H9 (cell line): ENCODE results near the gene DSCAM. TPM values are rescaled to one million over a fixed set of nuclear protein-coding genes. Genes with fewer than 3 reads are reported as not detected.

Source experiments
- DNase-seq: peaks from one replicate; pipeline ENCODE4 v3.0.0-alpha.2; 2017
- H2AFZ ChIP-seq: one replicate; pipeline ENCODE4 v1.6.1; 2013; ENCODE audit warnings: mild to moderate bottlenecking, low read length, control low read depth, moderate library complexity
- H2AK5ac ChIP-seq: 2 replicates; pipeline ENCODE4 v1.6.1; 2013; ENCODE audit warnings: low read length, control low read depth, mixed read lengths; ENCODE audit not compliant: insufficient read length
- H2BK120ac ChIP-seq: one replicate; pipeline ENCODE4 v1.6.1; 2013; ENCODE audit warnings: low read depth, mild to moderate bottlenecking, low read length, control low read depth, inconsistent platforms; ENCODE audit not compliant: poor library complexity, severe bottlenecking
- H2BK12ac ChIP-seq: 2 replicates; pipeline ENCODE4 v1.6.1; 2013; ENCODE audit warnings: low read length, control low read depth, mixed read lengths, low read depth; ENCODE audit not compliant: insufficient read length
- H2BK15ac ChIP-seq: 2 replicates; pipeline ENCODE4 v1.6.1; 2013; ENCODE audit warnings: low read depth, low read length, control low read depth
- H2BK20ac ChIP-seq: one replicate; pipeline ENCODE4 v1.6.1; 2013; ENCODE audit warnings: low read depth, mild to moderate bottlenecking, low read length, control low read depth, inconsistent platforms; ENCODE audit not compliant: poor library complexity, severe bottlenecking
- H2BK5ac ChIP-seq: 2 replicates; pipeline ENCODE4 v1.6.1; 2013; ENCODE audit warnings: low read length, control low read depth, mixed read lengths; ENCODE audit not compliant: insufficient read length
- H3K14ac ChIP-seq: 2 replicates; pipeline ENCODE4 v1.6.1; 2013; ENCODE audit warnings: low read length, control low read depth; ENCODE audit not compliant: insufficient read depth
- H3K18ac ChIP-seq: 2 replicates; pipeline ENCODE4 v1.6.1; 2013; ENCODE audit warnings: low read depth, mild to moderate bottlenecking, mixed read lengths, low read length, control low read depth; ENCODE audit not compliant: insufficient read length
- H3K23ac ChIP-seq: 2 replicates; pipeline ENCODE4 v1.6.1; 2013; ENCODE audit warnings: low read length, control low read depth, mixed read lengths, low read depth; ENCODE audit not compliant: insufficient read length
- H3K23me2 ChIP-seq: 2 replicates; pipeline ENCODE4 v1.6.1; 2013; ENCODE audit warnings: low read depth, mild to moderate bottlenecking, mixed read lengths, low read length, control low read depth; ENCODE audit not compliant: insufficient read length, poor library complexity, severe bottlenecking
- H3K27ac ChIP-seq: 2 replicates; pipeline ENCODE4 v1.5.1; 2013; ENCODE audit warnings: low read length, control low read depth, mixed read lengths, low read depth; ENCODE audit not compliant: insufficient read length
- H3K27me3 ChIP-seq: 2 replicates; pipeline ENCODE4 v1.6.1; 2013; ENCODE audit warnings: low read length, control low read depth, inconsistent platforms; ENCODE audit not compliant: insufficient read depth
- H3K4ac ChIP-seq: 2 replicates; pipeline ENCODE4 v1.6.1; 2013; ENCODE audit warnings: low read depth, mild to moderate bottlenecking, control low read depth, inconsistent platforms, low read length, moderate library complexity
- H3K4me1 ChIP-seq: 2 replicates; pipeline ENCODE4 v1.6.1; 2013; ENCODE audit warnings: low read length, control low read depth, inconsistent platforms; ENCODE audit not compliant: insufficient read depth
- H3K4me2 ChIP-seq: 2 replicates; pipeline ENCODE4 v1.6.1; 2013; ENCODE audit warnings: low read length, control low read depth, mixed read lengths; ENCODE audit not compliant: insufficient read length, insufficient read depth
- H3K56ac ChIP-seq: 2 replicates; pipeline ENCODE4 v1.6.1; 2013; ENCODE audit warnings: low read depth, mild to moderate bottlenecking, mixed read lengths, low read length, control low read depth; ENCODE audit not compliant: insufficient read length
- H3K79me1 ChIP-seq: 2 replicates; pipeline ENCODE4 v1.6.1; 2013; ENCODE audit warnings: low read depth, mild to moderate bottlenecking, moderate library complexity, low read length, control low read depth, inconsistent platforms; ENCODE audit not compliant: insufficient read depth, poor library complexity, severe bottlenecking
- H3K79me2 ChIP-seq: 2 replicates; pipeline ENCODE4 v1.6.1; 2013; ENCODE audit warnings: low read length, control low read depth, inconsistent platforms; ENCODE audit not compliant: insufficient read depth
- H3K9ac ChIP-seq: 2 replicates; pipeline ENCODE4 v1.6.1; 2013; ENCODE audit warnings: low read length, control low read depth, mixed read lengths; ENCODE audit not compliant: insufficient read length; ENCODE audit errors: extremely low read depth
- H3K9me3 ChIP-seq: one replicate; pipeline ENCODE4 v1.6.1; 2013; ENCODE audit warnings: low read depth, low read length, inconsistent platforms; ENCODE audit not compliant: control insufficient read depth
- H3T11ph ChIP-seq: one replicate; pipeline ENCODE4 v1.6.1; 2013; ENCODE audit warnings: mild to moderate bottlenecking, low read length, control low read depth, inconsistent platforms
- H4K20me1 ChIP-seq: one replicate; pipeline ENCODE4 v1.6.1; 2013; ENCODE audit not compliant: control insufficient read depth, insufficient read length, insufficient read depth
- H4K5ac ChIP-seq: 2 replicates; pipeline ENCODE4 v1.6.1; 2013; ENCODE audit warnings: low read depth, mild to moderate bottlenecking, mixed read lengths, low read length, control low read depth; ENCODE audit not compliant: insufficient read length
- H4K8ac ChIP-seq: replicated peaks from 2 replicates; pipeline ENCODE4 v1.6.1; 2013; ENCODE audit warnings: low read length, control low read depth, mixed read lengths, low read depth; ENCODE audit not compliant: insufficient read length
- H4K91ac ChIP-seq: 2 replicates; pipeline ENCODE4 v1.6.1; 2013; ENCODE audit warnings: low read depth, mild to moderate bottlenecking, moderate library complexity, mixed read lengths, low read length, control low read depth; ENCODE audit not compliant: insufficient read length
- H3K27ac Mint-ChIP-seq, 3 experiments: 2 replicates in 2 of 3; 3 replicates in 1 of 3; pipeline ENCODE4 v1.8.0; 2020 to 2021; ENCODE audit warnings: mixed read lengths in 3 of 3, mild to moderate bottlenecking in 1 of 3, moderate library complexity in 1 of 3
- H3K27me3 Mint-ChIP-seq: 2 replicates; pipeline ENCODE4 v1.8.0; 2021; ENCODE audit warnings: low read depth, mild to moderate bottlenecking, moderate library complexity, mixed read lengths
- H3K36me3 Mint-ChIP-seq, 3 experiments: 2 replicates in 2 of 3; 3 replicates in 1 of 3; pipeline ENCODE4 v1.8.0; 2020 to 2021; ENCODE audit warnings: low read depth in 3 of 3, mixed read lengths in 3 of 3; ENCODE audit not compliant: insufficient read depth in 1 of 3
- H3K4me1 Mint-ChIP-seq, 2 experiments: 2 replicates each; pipeline ENCODE4 v1.8.0; 2020; ENCODE audit warnings: mixed read lengths in 2 of 2
- H3K4me3 Mint-ChIP-seq, 2 experiments: 2 replicates in 1 of 2; 3 replicates in 1 of 2; pipeline ENCODE4 v1.8.0; 2020 to 2021; ENCODE audit warnings: mild to moderate bottlenecking in 2 of 2, mixed read lengths in 2 of 2, moderate library complexity in 1 of 2
- H3K9me3 Mint-ChIP-seq, 2 experiments: 2 replicates in 1 of 2; 3 replicates in 1 of 2; pipeline ENCODE4 v1.8.0; 2020; ENCODE audit warnings: mild to moderate bottlenecking in 2 of 2, mixed read lengths in 2 of 2, moderate library complexity in 1 of 2
- CTCF ChIP-seq: fragments of 200-600 bp; sonication (generic); conservative IDR thresholded peaks from 3 replicates; pipeline ENCODE4 v1.8.0; 2021; ENCODE audit warnings: antibody characterized with exemption, mild to moderate bottlenecking
- total RNA-seq: library from RNA; stranded (reverse); gene quantifications from 2 replicates; pipeline ENCODE4 v1.2.1, GENCODE V29; 2021

The DSCAM gene
- total RNA-seq, 1 experiment from 2014 or later: 0.17 TPM

DNA sequence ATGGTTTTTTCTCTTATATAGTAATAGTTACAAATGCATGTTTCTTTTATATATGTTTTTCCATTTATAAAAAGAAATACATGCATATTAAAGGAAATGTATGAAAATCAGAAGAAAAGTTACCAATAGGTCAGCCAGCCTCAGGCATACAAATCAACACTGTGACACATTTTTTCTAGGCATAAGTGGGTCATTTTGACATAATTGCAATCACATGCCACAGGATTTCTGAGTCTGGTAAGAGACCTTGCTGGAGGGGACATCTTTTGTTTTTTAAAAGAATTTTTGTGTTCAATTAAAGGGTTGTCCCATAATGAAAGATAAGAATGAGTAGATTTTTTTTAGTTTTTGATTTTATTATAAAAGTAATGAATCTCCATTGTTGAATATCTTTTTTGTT, 506.6 kb downstream of the DSCAM start:
- Histone ChIP-seq H3K4me2 (no peak overlapping the region), H3K4me1 (no peaks in the 10 kb centered on the region), H2BK120ac (no peak overlapping the region), H3K56ac (no peak overlapping the region), H3K18ac (no peak overlapping the region), H3K27me3 (peaks cover 2% of the 10 kb centered on the region; the same call in 1 of the 2 replicates), H3K4ac (no peak overlapping the region), H3K23ac (no peak overlapping the region), H3K79me2 (no peaks in the 10 kb centered on the region), H2BK15ac (no peak overlapping the region), H3K27ac (no peak overlapping the region), H2BK12ac (no peak overlapping the region), H3T11ph (no peak overlapping the region), H2BK5ac (no peak overlapping the region), H3K14ac (no peak overlapping the region), H4K5ac (no peak overlapping the region), H4K91ac (no peak overlapping the region), H4K8ac (no peak overlapping the region), H4K20me1 (no peaks in the 10 kb centered on the region), H3K79me1 (no peaks in the 10 kb centered on the region), H3K9ac (no peak overlapping the region), H2BK20ac (no peak overlapping the region), H3K9me3 (no peaks in the 10 kb centered on the region), H2AK5ac (no peak overlapping the region), H2AFZ (no peak overlapping the region), H3K23me2 (no peaks in the 10 kb centered on the region)
- no peak overlapping the region for H3K4me3 Mint-ChIP-seq
- H3K36me3 Mint-ChIP-seq: no peaks in the 10 kb centered on the region; a peak in 2 of 7 replicates
- H3K9me3 Mint-ChIP-seq: no peaks in the 10 kb centered on the region
- H3K27me3 Mint-ChIP-seq: peaks cover 28% of the 10 kb centered on the region
- H3K27ac Mint-ChIP-seq: no peak overlapping the region
- no peak for DNase-seq
- no peak for TF ChIP-seq CTCF
- H3K4me1 Mint-ChIP-seq: peaks cover 16 to 20% of the 10 kb centered on the region in 2 experiments
